ENCODE data around the gene PRSS27. TPM values are rescaled to one million over a fixed set of nuclear protein-coding genes. Genes with fewer than 3 reads are reported as not detected.

Gene PRSS27
- total and polyA plus RNA-seq, 2 of the 4 experiments (the other 2 are of a cell fraction): under 0.01 to 0.58 TPM

DNA sequence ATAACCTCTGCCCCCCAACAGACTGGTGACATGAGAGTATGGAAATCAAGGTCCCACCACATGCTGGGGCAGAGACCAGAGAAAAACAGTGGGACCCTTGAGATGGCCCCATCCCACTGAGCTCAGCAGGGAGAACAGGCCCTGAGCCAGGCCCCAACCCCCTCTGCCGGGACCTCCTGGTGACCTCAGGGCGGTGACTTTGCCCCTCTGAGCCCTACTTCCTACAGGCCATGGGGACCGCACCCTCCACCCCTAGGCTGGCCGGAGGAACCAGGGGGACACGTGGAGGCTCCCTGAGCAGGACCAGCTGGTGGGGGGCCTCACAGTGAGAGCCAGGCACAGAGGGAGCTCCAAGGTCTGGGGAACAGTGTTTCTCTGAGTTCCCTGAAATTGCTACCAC is 18.6 kb upstream of the PRSS27 start:
- no peaks in the 10 kb centered on the region for H4K20me1 ChIP-seq (ENCODE audit: insufficient read depth, low read length)
- no TSS peak for BruUV-seq (replicated peaks)
- H2AK9ac ChIP-seq (replicated peaks; ENCODE audit: low read depth, low read length, poor library complexity): no peak overlapping the region
- no peaks in the 10 kb centered on the region for H3K9me1 ChIP-seq (ENCODE audit: insufficient read depth, low read length)
- dilution Hi-C loops (cut with HindIII; ENCODE audit: low sequenced_read_pairs, unreplicated experiment) (no loop called here), in situ Hi-C loops (cut with MboI; ENCODE audit: low sequenced_read_pairs) (no loop called here), intact Hi-C loops (cut with micrococcal nuclease) (no loop called here)
- H2BK120ac ChIP-seq (ENCODE audit: low read depth, low read length): no peak overlapping the region
- no peaks in the 10 kb centered on the region for H3K36me3 ChIP-seq (ENCODE audit: control insufficient read depth, insufficient read depth, low read length)
- H2BK20ac ChIP-seq (ENCODE audit: low read depth, low read length): no peak overlapping the region
- H3K14ac ChIP-seq (replicated peaks; ENCODE audit: low read depth, low read length): no peak overlapping the region
- H4K91ac ChIP-seq (ENCODE audit: insufficient read depth, low read depth, low read length): no peak overlapping the region
- no peak for DNase-seq
- H3K4me1 ChIP-seq (ENCODE audit: control insufficient read depth, insufficient read depth, low read length): no peaks in the 10 kb centered on the region
- H3K27ac ChIP-seq (ENCODE audit: insufficient read depth, low read length): no peak overlapping the region
- no peak overlapping the region for H3K23ac ChIP-seq (ENCODE audit: low read depth, low read length)
- no peaks in the 10 kb centered on the region; the same call in 1 of the 2 replicates for H3K27me3 ChIP-seq (ENCODE audit: control insufficient read depth, insufficient read depth, low read length)
- ATAC-seq (ENCODE audit: low read depth): no peak
- H3K4me2 ChIP-seq (ENCODE audit: low read depth, low read length): no peak overlapping the region
- no peaks in the 10 kb centered on the region for H3K79me1 ChIP-seq (ENCODE audit: low read depth in 1 of 2, low read length in 2 of 2)
- H4K5ac ChIP-seq (ENCODE audit: low read depth, low read length): no peak overlapping the region
- no peak overlapping the region for H3K9ac ChIP-seq (ENCODE audit: low read depth, low read length)
- H2BK15ac ChIP-seq (ENCODE audit: low read depth, low read length): no peak overlapping the region
- H3K18ac ChIP-seq (ENCODE audit: low read depth, low read length): no peak overlapping the region
- H3K56ac ChIP-seq (ENCODE audit: extremely low read depth, insufficient read depth, low read length): no peak overlapping the region
- H2AK5ac ChIP-seq (ENCODE audit: low read depth, low read length): no peak overlapping the region
- no peak overlapping the region for H3K4ac ChIP-seq (ENCODE audit: low read depth, low read length)
- no peak overlapping the region for H3K4me3 ChIP-seq (ENCODE audit: insufficient read depth, low read depth, low read length)
- H3K9me3 ChIP-seq (ENCODE audit: control insufficient read depth, insufficient read depth, low read length): no peaks in the 10 kb centered on the region
- H4K8ac ChIP-seq (ENCODE audit: low read depth in 2 of 2, low read length in 2 of 2): no peak overlapping the region
- no peak overlapping the region for H2BK5ac ChIP-seq (ENCODE audit: low read depth, low read length, poor library complexity, severe bottlenecking)
- no peak overlapping the region for H2AFZ ChIP-seq (replicated peaks; ENCODE audit: low read length, poor library complexity)
- whole genome bisulfite sequencing, 2 experiments (ENCODE audit: extremely low coverage in 2 of 2, insufficient read length in 1 of 2): no CpG with 5 or more reads among the region's 5 CpGs
- POLR2A ChIA-PET (ENCODE audit: unreplicated experiment): no interaction called here
- no peak for TF ChIP-seq RCOR1 (IDR thresholded peaks at IDR 0.05; ENCODE audit: insufficient replicate concordance, low read length)
- TF ChIP-seq, protein P1, sequence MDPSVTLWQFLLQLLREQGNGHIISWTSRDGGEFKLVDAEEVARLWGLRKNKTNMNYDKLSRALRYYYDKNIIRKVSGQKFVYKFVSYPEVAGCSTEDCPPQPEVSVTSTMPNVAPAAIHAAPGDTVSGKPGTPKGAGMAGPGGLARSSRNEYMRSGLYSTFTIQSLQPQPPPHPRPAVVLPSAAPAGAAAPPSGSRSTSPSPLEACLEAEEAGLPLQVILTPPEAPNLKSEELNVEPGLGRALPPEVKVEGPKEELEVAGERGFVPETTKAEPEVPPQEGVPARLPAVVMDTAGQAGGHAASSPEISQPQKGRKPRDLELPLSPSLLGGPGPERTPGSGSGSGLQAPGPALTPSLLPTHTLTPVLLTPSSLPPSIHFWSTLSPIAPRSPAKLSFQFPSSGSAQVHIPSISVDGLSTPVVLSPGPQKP (IDR thresholded peaks at IDR 0.05; ENCODE audit: borderline replicate concordance, low read depth, low read length): no peak
- TF ChIP-seq FOS (IDR thresholded peaks at IDR 0.05; ENCODE audit: low read depth, low read length): no peak
- TF ChIP-seq MAFK (IDR thresholded peaks at IDR 0.05; ENCODE audit: low read depth, low read length): no peak
- no peak for TF ChIP-seq CHD1 (IDR thresholded peaks at IDR 0.05; ENCODE audit: low read depth, low read length)
- TF ChIP-seq CTCF (conservative IDR thresholded peaks at IDR 0.05; ENCODE audit: low read depth, low read length): no peak
- no peak for TF ChIP-seq CEBPB (IDR thresholded peaks at IDR 0.05; ENCODE audit: low read depth, low read length)
- no peak for TF ChIP-seq BHLHE40 (IDR thresholded peaks at IDR 0.05; ENCODE audit: low read depth, low read length)
- TF ChIP-seq POLR2A (IDR thresholded peaks at IDR 0.05; ENCODE audit: low read depth, low read length): no peak
- TF ChIP-seq NFE2L2 (IDR thresholded peaks at IDR 0.05; ENCODE audit: low read depth, low read length): no peak
- TF ChIP-seq MAZ (IDR thresholded peaks at IDR 0.05; ENCODE audit: borderline replicate concordance, low read depth, low read length): no peak
- TF ChIP-seq MXI1 (IDR thresholded peaks at IDR 0.05; ENCODE audit: borderline replicate concordance, low read depth, low read length): no peak
- no peak for TF ChIP-seq USF2 (IDR thresholded peaks at IDR 0.05; ENCODE audit: low read depth, low read length)
- TF ChIP-seq SMC3 (IDR thresholded peaks at IDR 0.05; ENCODE audit: low read depth, low read length): no peak
- TF ChIP-seq RFX5 (IDR thresholded peaks at IDR 0.05; ENCODE audit: low read depth, low read length): no peak
- TF ChIP-seq RAD21 (IDR thresholded peaks at IDR 0.05; ENCODE audit: low read length): no peak
- CTCF ChIA-PET: no interaction called here
